Gastrocnemius medialis (tissue), 4 donors: Measurements from ENCODE around the gene SNAP25. TPM values are rescaled to one million over a fixed set of nuclear protein-coding genes. Genes with fewer than 3 reads are reported as not detected.

Source experiments
- ATAC-seq, 2 donors: fragments of 150-250 bp; one replicate each; pipeline ENCODE4 v1.9.1; 2016
- DNase-seq, 2 donors: peaks; one replicate each; pipeline ENCODE4 v3.0.0-alpha.2; 2019
- H3K27ac ChIP-seq, 4 donors: fragments of 200-600 bp; sonication (generic); 1 replicate in 1 of 4; 2 replicates in 3 of 4; pipeline ENCODE4 v1.5.1; 2016 to 2018; ENCODE audit warnings: mild to moderate bottlenecking in 2 of 4, moderate library complexity in 1 of 4
- H3K27me3 ChIP-seq, 3 donors: fragments of 200-600 bp; sonication (generic) in 2 of 3; 1 replicate in 1 of 3; 2 replicates in 2 of 3; pipeline versions ENCODE4 v1.5.1 to v1.6.0; 2016 to 2019; ENCODE audit warnings: mild to moderate bottlenecking in 1 of 3, moderate library complexity in 1 of 3
- H3K36me3 ChIP-seq, 2 donors: fragments of 200-600 bp; sonication (generic) in 1 of 2; one replicate each; pipeline ENCODE4 v1.5.1; 2017 to 2018
- H3K4me1 ChIP-seq, 2 donors: fragments of 200-600 bp; sonication (generic) in 1 of 2; one replicate each; pipeline ENCODE4 v1.5.1; 2016 to 2017; ENCODE audit warnings: mild to moderate bottlenecking in 2 of 2
- H3K4me3 ChIP-seq, 4 donors: fragments of 200-600 bp; sonication (generic) in 3 of 4; 1 replicate in 1 of 4; 2 replicates in 3 of 4; pipeline ENCODE4 v1.5.1; 2016 to 2019; ENCODE audit warnings: mild to moderate bottlenecking in 2 of 4
- H3K9me3 ChIP-seq, 3 donors: fragments of 200-600 bp; sonication (generic) in 2 of 3; 1 replicate in 1 of 3; 2 replicates in 2 of 3; pipeline ENCODE4 v1.5.1; 2016 to 2019
- POLR2A ChIP-seq, 2 donors: fragments of 450-650 bp; IDR thresholded peaks; one replicate each; pipeline ENCODE4 v1.6.1; 2017; ENCODE audit warnings: antibody characterized with exemption in 2 of 2, mild to moderate bottlenecking in 2 of 2, moderate library complexity in 2 of 2
- in situ Hi-C, 4 donors: fragments of 200-750 bp; cut with MboI; loops; one replicate each; pipeline versions ENCODE4 v1.15.0 to v1.8.0; 2017; ENCODE audit warnings: low sequenced_read_pairs in 4 of 4
- intact Hi-C: fragments of 100-400 bp; cut with DNase I; formaldehyde crosslinking; loops from one replicate; pipeline ENCODE4 v1.15.1; 2023; ENCODE audit warnings: low total_unique reads
- total RNA-seq, 4 donors: library from RNA; depleted of rRNA; stranded (reverse); fragments of >200 nt; gene quantifications; one replicate each; pipeline versions ENCODE4 v1.1.0 to v1.2.3, GENCODE V29; 2016
- TF ChIP-seq, protein P1 (sequence below), 5 experiments: fragments of 450-650 bp in 3 of 5; fragments of 200-600 bp in 2 of 5; sonication (generic) in 2 of 5; IDR thresholded peaks in 4 of 5; conservative IDR thresholded peaks in 1 of 5; 1 replicate in 4 of 5; 2 replicates in 1 of 5; pipeline ENCODE4 v1.5.1; 2016 to 2019; ENCODE audit warnings: antibody characterized with exemption in 5 of 5, mild to moderate bottlenecking in 3 of 5, moderate library complexity in 3 of 5

The SNAP25 gene
- total RNA-seq, 4 donors from 2014 or later: 0.23 TPM; not detected in 3

DNA sequence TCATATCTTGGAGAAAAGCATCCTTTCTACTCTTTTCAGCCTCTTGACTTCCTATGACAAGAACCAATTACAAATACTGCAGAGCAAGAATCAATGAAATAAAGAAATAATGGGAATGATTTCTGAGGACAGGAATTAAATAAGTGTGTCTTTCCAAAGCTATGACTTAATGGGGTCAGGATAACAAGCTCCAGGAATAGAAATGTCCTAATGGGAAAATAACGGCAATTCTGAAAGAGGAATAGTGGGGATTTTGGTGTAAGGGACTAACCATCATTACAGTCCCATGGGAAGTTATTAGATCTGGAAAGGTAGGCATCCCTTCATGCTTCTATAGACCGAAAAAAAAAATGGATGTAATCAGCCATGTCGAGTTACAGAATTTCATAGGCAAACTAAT lies 28.2 kb upstream of the SNAP25 start:
- no peaks in the 10 kb centered on the region for H3K36me3 ChIP-seq
- DNase-seq (no peak), ATAC-seq (no peak)
- H3K4me1 ChIP-seq: no peaks in the 10 kb centered on the region
- H3K27ac ChIP-seq: no peak overlapping the region
- no peaks in the 10 kb centered on the region for H3K9me3 ChIP-seq
- intact Hi-C loops: no loop called here
- TF ChIP-seq, protein P1, sequence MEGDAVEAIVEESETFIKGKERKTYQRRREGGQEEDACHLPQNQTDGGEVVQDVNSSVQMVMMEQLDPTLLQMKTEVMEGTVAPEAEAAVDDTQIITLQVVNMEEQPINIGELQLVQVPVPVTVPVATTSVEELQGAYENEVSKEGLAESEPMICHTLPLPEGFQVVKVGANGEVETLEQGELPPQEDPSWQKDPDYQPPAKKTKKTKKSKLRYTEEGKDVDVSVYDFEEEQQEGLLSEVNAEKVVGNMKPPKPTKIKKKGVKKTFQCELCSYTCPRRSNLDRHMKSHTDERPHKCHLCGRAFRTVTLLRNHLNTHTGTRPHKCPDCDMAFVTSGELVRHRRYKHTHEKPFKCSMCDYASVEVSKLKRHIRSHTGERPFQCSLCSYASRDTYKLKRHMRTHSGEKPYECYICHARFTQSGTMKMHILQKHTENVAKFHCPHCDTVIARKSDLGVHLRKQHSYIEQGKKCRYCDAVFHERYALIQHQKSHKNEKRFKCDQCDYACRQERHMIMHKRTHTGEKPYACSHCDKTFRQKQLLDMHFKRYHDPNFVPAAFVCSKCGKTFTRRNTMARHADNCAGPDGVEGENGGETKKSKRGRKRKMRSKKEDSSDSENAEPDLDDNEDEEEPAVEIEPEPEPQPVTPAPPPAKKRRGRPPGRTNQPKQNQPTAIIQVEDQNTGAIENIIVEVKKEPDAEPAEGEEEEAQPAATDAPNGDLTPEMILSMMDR (IDR thresholded peaks at IDR 0.05 in 4 of 5, conservative IDR thresholded peaks at IDR 0.05 in 1 of 5): no peak
- no peak for TF ChIP-seq POLR2A (IDR thresholded peaks at IDR 0.05)
- no peak overlapping the region for H3K4me3 ChIP-seq
- no peaks in the 10 kb centered on the region for H3K27me3 ChIP-seq
- in situ Hi-C loops: no loop called here

DNA sequence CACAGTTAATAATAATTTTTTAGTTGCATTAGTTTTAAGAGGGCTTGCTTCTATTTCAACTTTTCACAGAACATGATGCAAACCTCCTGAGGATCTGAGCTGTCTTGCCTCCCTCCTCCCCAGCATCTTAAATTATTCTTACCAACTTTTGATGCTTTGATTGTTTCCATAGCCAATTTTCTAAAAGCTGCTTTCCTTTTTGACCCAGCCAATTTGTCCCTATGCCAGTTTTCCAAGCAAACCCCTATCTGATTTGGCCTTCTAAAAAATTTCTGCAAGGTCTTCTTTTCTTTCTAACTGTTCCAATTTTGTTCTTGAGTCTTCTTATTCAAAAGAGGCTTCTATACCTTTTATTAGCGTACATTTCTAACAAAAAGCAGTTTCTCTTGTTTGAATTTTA lies 26.5 kb upstream of the SNAP25 start:
- intact Hi-C loops: no loop called here
- Histone ChIP-seq H3K36me3 (no peaks in the 10 kb centered on the region), H3K27me3 (no peaks in the 10 kb centered on the region), H3K9me3 (no peaks in the 10 kb centered on the region), H3K27ac (no peak overlapping the region), H3K4me3 (no peak overlapping the region), H3K4me1 (no peaks in the 10 kb centered on the region)
- in situ Hi-C loops: no loop called here
- TF ChIP-seq, protein P1 (IDR thresholded peaks at IDR 0.05 in 4 of 5, conservative IDR thresholded peaks at IDR 0.05 in 1 of 5): no peak
- no peak for TF ChIP-seq POLR2A (IDR thresholded peaks at IDR 0.05)
- ATAC-seq (no peak), DNase-seq (no peak)

DNA sequence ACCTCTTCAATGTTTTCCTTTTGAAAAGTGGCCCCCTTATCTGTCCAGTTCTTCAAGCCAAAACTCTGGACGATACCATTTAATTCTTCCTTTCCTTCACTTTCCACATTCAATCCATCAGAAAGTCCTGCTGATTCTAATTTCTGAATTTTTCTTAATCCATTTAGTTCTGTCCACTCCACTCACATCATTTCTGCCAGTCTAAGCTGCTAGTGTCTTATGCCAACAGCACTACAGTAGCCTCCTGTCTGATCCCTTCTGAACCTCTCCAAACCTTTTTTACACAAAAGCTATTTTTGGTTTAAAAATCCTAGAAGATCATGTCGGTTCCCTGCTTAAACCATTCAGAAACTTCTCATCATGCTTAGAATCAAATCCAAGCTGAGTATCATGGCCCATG lies 24.5 kb upstream of the SNAP25 start:
- Histone ChIP-seq H3K36me3 (no peaks in the 10 kb centered on the region), H3K27me3 (no peaks in the 10 kb centered on the region), H3K4me3 (no peak overlapping the region), H3K27ac (no peak overlapping the region), H3K9me3 (no peaks in the 10 kb centered on the region), H3K4me1 (no peaks in the 10 kb centered on the region)
- TF ChIP-seq, protein P1 (IDR thresholded peaks at IDR 0.05 in 4 of 5, conservative IDR thresholded peaks at IDR 0.05 in 1 of 5): no peak
- TF ChIP-seq POLR2A (IDR thresholded peaks at IDR 0.05): no peak
- DNase-seq: no peak
- no peak for ATAC-seq
- in situ Hi-C loops: no loop called here
- intact Hi-C loops: no loop called here

DNA sequence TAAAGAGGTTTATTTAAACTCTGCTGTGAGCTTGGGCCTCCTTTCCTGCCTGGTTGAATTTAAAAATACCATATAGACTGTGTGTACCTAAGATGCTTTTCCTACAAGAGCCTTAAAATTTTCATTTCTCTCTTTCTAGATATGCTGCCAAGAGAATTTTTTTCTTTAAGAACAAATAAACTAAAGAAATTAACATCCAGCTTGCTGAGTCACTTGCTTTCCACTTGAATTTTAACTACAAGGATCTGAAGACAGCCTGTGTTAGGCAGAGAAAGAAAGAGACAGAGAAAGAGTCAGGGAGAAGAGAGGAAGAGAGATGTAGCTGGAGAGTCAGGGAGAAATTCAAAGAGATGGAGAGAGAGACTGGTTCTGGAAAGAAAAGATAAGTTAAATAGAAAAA lies 18.3 kb upstream of the SNAP25 start:
- no peak for ATAC-seq
- no peak for DNase-seq
- H3K27ac ChIP-seq: no peak overlapping the region
- H3K36me3 ChIP-seq: no peaks in the 10 kb centered on the region
- H3K27me3 ChIP-seq: no peaks in the 10 kb centered on the region
- H3K4me3 ChIP-seq: no peak overlapping the region
- no peak for TF ChIP-seq POLR2A (IDR thresholded peaks at IDR 0.05)
- TF ChIP-seq, protein P1 (IDR thresholded peaks at IDR 0.05 in 4 of 5, conservative IDR thresholded peaks at IDR 0.05 in 1 of 5): no peak
- intact Hi-C loops: no loop called here
- H3K4me1 ChIP-seq: no peaks in the 10 kb centered on the region
- H3K9me3 ChIP-seq: no peaks in the 10 kb centered on the region
- in situ Hi-C loops: no loop called here

DNA sequence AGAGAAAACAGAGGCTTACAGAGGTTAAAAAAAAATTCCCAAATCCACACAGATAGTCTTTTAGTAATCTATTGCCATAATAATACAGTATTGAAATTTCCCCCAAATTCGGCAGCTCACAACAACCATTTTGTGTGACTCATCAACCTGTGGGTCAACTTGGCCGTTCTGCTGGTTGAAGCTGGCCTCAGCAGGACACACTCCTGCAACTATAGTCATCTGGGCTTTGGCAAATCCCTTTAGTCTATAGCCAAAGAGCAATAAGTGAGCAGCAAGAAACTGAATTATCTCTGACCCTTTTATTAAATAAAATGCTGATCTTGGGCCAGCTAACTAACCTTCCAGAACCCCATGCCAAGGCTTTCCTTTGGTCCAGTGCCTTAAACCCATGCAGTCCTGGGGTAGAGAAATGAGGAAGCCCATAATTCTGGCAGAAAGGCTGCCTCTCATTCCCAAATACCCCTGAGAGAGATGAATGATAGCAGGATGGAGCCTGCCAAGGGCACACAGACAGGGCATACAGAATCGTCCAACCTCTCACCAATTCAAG lies 17.2 kb upstream of the SNAP25 start:
- H3K27ac ChIP-seq: no peak overlapping the region
- no peaks in the 10 kb centered on the region for H3K4me1 ChIP-seq
- ATAC-seq: no peak
- H3K27me3 ChIP-seq: no peaks in the 10 kb centered on the region
- no peak for TF ChIP-seq POLR2A (IDR thresholded peaks at IDR 0.05)
- TF ChIP-seq, protein P1 (IDR thresholded peaks at IDR 0.05 in 4 of 5, conservative IDR thresholded peaks at IDR 0.05 in 1 of 5): no peak
- H3K4me3 ChIP-seq: no peak overlapping the region
- DNase-seq: no peak
- in situ Hi-C loops: no loop called here
- intact Hi-C loops: no loop called here
- H3K36me3 ChIP-seq: no peaks in the 10 kb centered on the region
- H3K9me3 ChIP-seq: no peaks in the 10 kb centered on the region
